HEK293 (cell line): ENCODE results near the gene MARCKSL1.

ENCODE experiments used
- GLIS2 ChIP-seq: fragments of 450-650 bp; formaldehyde crosslinking; IDR thresholded peaks from 2 replicates; pipeline ENCODE4 v1.5.1; 2016; ENCODE audit warnings: missing biosample characterization, missing genetic modification characterization
- HOXA7 ChIP-seq: sonication (generic); formaldehyde crosslinking; IDR thresholded peaks from 2 replicates; pipeline ENCODE4 v1.8.1; 2022; ENCODE audit warnings: missing genetic modification reagents, borderline replicate concordance
- KLF10 ChIP-seq: fragments of 450-650 bp; IDR thresholded peaks from 2 replicates; pipeline ENCODE4 v1.5.1; 2018; ENCODE audit warnings: missing biosample characterization, mild to moderate bottlenecking, missing genetic modification characterization
- KLF16 ChIP-seq: fragments of 450-650 bp; formaldehyde crosslinking; IDR thresholded peaks from 2 replicates; pipeline ENCODE4 v1.5.1; 2017; ENCODE audit warnings: missing biosample characterization, missing genetic modification characterization
- ZBTB8A ChIP-seq: fragments of 450-650 bp; formaldehyde crosslinking; IDR thresholded peaks from 2 replicates; pipeline ENCODE4 v1.5.1; 2016; ENCODE audit warnings: missing biosample characterization, missing genetic modification characterization
- ZNF138 ChIP-seq: fragments of 450-650 bp; formaldehyde crosslinking; IDR thresholded peaks from 2 replicates; pipeline ENCODE4 v1.5.1; 2016; ENCODE audit warnings: missing biosample characterization, missing genetic modification characterization, borderline replicate concordance
- ZNF274 ChIP-seq, 2 experiments: fragments of 200-500 bp in 1 of 2; fragments of 450-650 bp in 1 of 2; sonication (Bioruptor generic) in 1 of 2; formaldehyde crosslinking in 1 of 2; IDR thresholded peaks; 2 replicates each; pipeline versions ENCODE4 v1.5.1 to v1.6.1; 2014 to 2016; ENCODE audit warnings: borderline replicate concordance in 1 of 2, inconsistent platforms in 1 of 2, low read length in 1 of 2, missing biosample characterization in 1 of 2, missing genetic modification characterization in 1 of 2
- ZNF510 ChIP-seq: fragments of 450-650 bp; formaldehyde crosslinking; IDR thresholded peaks from 2 replicates; pipeline ENCODE4 v1.5.1; 2018; ENCODE audit warnings: mild to moderate bottlenecking, missing genetic modification characterization, missing biosample characterization; ENCODE audit not compliant: insufficient replicate concordance
- ZNF530 ChIP-seq: fragments of 450-650 bp; formaldehyde crosslinking; IDR thresholded peaks from 2 replicates; pipeline ENCODE4 v1.5.1; 2016; ENCODE audit warnings: low read depth, missing biosample characterization, missing genetic modification characterization
- ZNF549 ChIP-seq: fragments of 450-650 bp; IDR thresholded peaks from 2 replicates; pipeline ENCODE4 v1.5.1; 2018; ENCODE audit warnings: missing biosample characterization, missing genetic modification characterization, mild to moderate bottlenecking, inconsistent platforms, moderate library complexity
- TF ChIP-seq, protein P1 (sequence below): fragments of 450-650 bp; formaldehyde crosslinking; IDR thresholded peaks from 2 replicates; pipeline ENCODE4 v1.5.1; 2016; ENCODE audit warnings: missing biosample characterization, missing genetic modification characterization
- TF ChIP-seq, protein P2 (sequence below): fragments of 450-650 bp; formaldehyde crosslinking; IDR thresholded peaks from 2 replicates; pipeline ENCODE4 v1.5.1; 2016; ENCODE audit warnings: missing biosample characterization, missing genetic modification characterization
- TF ChIP-seq, protein P3 (sequence below): fragments of 450-650 bp; formaldehyde crosslinking; IDR thresholded peaks from 2 replicates; pipeline ENCODE4 v1.5.1; 2016; ENCODE audit warnings: missing biosample characterization, missing genetic modification characterization
- TF ChIP-seq, protein P4 (sequence below): fragments of 450-650 bp; formaldehyde crosslinking; IDR thresholded peaks from 2 replicates; pipeline ENCODE4 v1.5.1; 2016; ENCODE audit warnings: missing biosample characterization, missing genetic modification characterization

DNA sequence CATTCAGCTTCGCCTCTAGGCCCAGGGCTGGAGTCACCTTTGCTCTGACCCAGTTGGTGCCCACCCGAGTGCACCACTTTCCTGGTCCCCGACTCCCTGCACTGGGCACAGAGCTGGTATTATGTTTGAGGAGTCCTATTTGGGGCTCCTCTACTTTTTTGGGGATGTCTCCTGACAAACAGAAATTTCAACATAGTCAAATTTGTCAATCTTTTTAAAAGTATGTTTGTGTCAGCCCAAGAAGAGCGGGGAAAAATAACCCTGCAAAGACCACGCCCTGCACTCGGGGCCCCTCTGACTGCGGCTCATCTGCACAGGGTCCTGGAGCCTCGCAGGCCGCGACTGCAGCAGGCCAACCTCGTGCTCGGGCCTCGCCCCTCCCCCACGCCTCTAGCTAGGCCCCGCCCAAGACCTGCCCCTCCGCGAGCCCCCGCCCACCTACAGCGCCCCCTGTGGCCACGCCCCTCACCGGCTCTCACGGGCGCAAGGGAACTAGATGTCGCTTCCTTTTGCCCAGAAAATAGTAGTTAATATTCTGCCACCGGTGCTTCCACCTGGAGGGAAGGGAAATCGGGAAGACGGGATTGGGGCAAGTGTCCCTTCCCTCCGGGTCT, 14.9 kb upstream of the MARCKSL1 start:
- TF ChIP-seq, protein P1, sequence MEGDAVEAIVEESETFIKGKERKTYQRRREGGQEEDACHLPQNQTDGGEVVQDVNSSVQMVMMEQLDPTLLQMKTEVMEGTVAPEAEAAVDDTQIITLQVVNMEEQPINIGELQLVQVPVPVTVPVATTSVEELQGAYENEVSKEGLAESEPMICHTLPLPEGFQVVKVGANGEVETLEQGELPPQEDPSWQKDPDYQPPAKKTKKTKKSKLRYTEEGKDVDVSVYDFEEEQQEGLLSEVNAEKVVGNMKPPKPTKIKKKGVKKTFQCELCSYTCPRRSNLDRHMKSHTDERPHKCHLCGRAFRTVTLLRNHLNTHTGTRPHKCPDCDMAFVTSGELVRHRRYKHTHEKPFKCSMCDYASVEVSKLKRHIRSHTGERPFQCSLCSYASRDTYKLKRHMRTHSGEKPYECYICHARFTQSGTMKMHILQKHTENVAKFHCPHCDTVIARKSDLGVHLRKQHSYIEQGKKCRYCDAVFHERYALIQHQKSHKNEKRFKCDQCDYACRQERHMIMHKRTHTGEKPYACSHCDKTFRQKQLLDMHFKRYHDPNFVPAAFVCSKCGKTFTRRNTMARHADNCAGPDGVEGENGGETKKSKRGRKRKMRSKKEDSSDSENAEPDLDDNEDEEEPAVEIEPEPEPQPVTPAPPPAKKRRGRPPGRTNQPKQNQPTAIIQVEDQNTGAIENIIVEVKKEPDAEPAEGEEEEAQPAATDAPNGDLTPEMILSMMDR (tag by site-specific recombination) = peak; percentile 85
- TF ChIP-seq ZBTB8A (tag by site-specific recombination) (peak; percentile 18; the same call in 1 of the 2 replicates), ZNF510 (no peak), ZNF138 (tag by site-specific recombination) (no peak), ZNF530 (no peak), KLF16 (tag by site-specific recombination) (peak; percentile 91), KLF10 (tag by site-specific recombination) (peak; percentile 85), HOXA7 (CRISPR knock-in tag) (no peak), ZNF549 (tag by site-specific recombination) (no peak), GLIS2 (tag by site-specific recombination) (peak; percentile 88), ZNF274 (IDR thresholded peaks at IDR 0.05; ENCODE audit: low read length) (no peak), ZNF274 (tag by site-specific recombination; IDR thresholded peaks at IDR 0.05; ENCODE audit: borderline replicate concordance) (no peak)
- TF ChIP-seq, protein P2, sequence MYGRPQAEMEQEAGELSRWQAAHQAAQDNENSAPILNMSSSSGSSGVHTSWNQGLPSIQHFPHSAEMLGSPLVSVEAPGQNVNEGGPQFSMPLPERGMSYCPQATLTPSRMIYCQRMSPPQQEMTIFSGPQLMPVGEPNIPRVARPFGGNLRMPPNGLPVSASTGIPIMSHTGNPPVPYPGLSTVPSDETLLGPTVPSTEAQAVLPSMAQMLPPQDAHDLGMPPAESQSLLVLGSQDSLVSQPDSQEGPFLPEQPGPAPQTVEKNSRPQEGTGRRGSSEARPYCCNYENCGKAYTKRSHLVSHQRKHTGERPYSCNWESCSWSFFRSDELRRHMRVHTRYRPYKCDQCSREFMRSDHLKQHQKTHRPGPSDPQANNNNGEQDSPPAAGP (tag by site-specific recombination) = no peak; the same call in 1 of the 2 replicates
- TF ChIP-seq, protein P3, sequence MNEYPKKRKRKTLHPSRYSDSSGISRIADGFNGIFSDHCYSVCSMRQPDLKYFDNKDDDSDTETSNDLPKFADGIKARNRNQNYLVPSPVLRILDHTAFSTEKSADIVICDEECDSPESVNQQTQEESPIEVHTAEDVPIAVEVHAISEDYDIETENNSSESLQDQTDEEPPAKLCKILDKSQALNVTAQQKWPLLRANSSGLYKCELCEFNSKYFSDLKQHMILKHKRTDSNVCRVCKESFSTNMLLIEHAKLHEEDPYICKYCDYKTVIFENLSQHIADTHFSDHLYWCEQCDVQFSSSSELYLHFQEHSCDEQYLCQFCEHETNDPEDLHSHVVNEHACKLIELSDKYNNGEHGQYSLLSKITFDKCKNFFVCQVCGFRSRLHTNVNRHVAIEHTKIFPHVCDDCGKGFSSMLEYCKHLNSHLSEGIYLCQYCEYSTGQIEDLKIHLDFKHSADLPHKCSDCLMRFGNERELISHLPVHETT (tag by site-specific recombination) = no peak
- TF ChIP-seq, protein P4, sequence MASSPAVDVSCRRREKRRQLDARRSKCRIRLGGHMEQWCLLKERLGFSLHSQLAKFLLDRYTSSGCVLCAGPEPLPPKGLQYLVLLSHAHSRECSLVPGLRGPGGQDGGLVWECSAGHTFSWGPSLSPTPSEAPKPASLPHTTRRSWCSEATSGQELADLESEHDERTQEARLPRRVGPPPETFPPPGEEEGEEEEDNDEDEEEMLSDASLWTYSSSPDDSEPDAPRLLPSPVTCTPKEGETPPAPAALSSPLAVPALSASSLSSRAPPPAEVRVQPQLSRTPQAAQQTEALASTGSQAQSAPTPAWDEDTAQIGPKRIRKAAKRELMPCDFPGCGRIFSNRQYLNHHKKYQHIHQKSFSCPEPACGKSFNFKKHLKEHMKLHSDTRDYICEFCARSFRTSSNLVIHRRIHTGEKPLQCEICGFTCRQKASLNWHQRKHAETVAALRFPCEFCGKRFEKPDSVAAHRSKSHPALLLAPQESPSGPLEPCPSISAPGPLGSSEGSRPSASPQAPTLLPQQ (tag by site-specific recombination) = peak; percentile 35; the same call in 1 of the 2 replicates
